Measurements from ENCODE around the gene SPTBN1. TPM values are rescaled to one million over a fixed set of nuclear protein-coding genes. Genes with fewer than 3 reads are reported as not detected.

SPTBN1 gene
- total and polyA plus RNA-seq, 2 of the 4 experiments (the other 2 are of a cell fraction): 49.1 to 241 TPM

GRCh38 chr2:54531558-54531957 is 75.4 kb downstream of the SPTBN1 start:
- H3K4me1 ChIP-seq (ENCODE audit: control insufficient read depth, insufficient read depth, low read length): peaks cover 4% of the 10 kb centered on the region
- no peak overlapping the region for H3K4me3 ChIP-seq (ENCODE audit: insufficient read depth, low read depth, low read length)
- 0 out of 2 replicates have a peak overlapping the region, but pooled peaks have one; percentile 4 for H2AK5ac ChIP-seq (ENCODE audit: low read depth, low read length)
- no peak overlapping the region for H3K9ac ChIP-seq (ENCODE audit: low read depth, low read length)
- ChIA-PET POLR2A (ENCODE audit: unreplicated experiment) (no interaction called here), CTCF (no interaction called here)
- no peak overlapping the region for H3K56ac ChIP-seq (ENCODE audit: extremely low read depth, insufficient read depth, low read length)
- H4K20me1 ChIP-seq (ENCODE audit: insufficient read depth, low read length): 0 out of 2 replicates have a peak, but pooled peaks cover 6% of the 10 kb centered on the region
- peak overlapping the region; percentile 22; the same call in 1 of the 2 replicates for H3K4ac ChIP-seq (ENCODE audit: low read depth, low read length)
- ATAC-seq (ENCODE audit: low read depth) (no peak; the same call in 1 of the 2 replicates), DNase-seq (peak; percentile 86)
- no peak overlapping the region; the same call in none of the 2 replicates for H2BK120ac ChIP-seq (ENCODE audit: low read depth, low read length)
- H3K14ac ChIP-seq (replicated peaks; ENCODE audit: low read depth, low read length): no peak overlapping the region
- H4K5ac ChIP-seq (ENCODE audit: low read depth, low read length): no peak overlapping the region
- intact Hi-C loops (cut with micrococcal nuclease) (no loop called here), in situ Hi-C loops (cut with MboI; ENCODE audit: low sequenced_read_pairs) (no loop called here), dilution Hi-C loops (cut with HindIII; ENCODE audit: low sequenced_read_pairs, unreplicated experiment) (no loop called here)
- H2BK15ac ChIP-seq (ENCODE audit: low read depth, low read length): no peak overlapping the region
- no peak overlapping the region for H2AK9ac ChIP-seq (replicated peaks; ENCODE audit: low read depth, low read length, poor library complexity)
- TF ChIP-seq CEBPB (IDR thresholded peaks at IDR 0.05; ENCODE audit: low read depth, low read length) (no peak), FOS (IDR thresholded peaks at IDR 0.05; ENCODE audit: low read depth, low read length) (peak; percentile 39; the same call in 1 of the 2 replicates)
- 71% methylated on average over 1 of the region's 5 CpGs; no CpG with 5 or more reads in 1 of the 2 experiments for WGBS, 2 experiments (ENCODE audit: extremely low coverage in 2 of 2, insufficient read length in 1 of 2)
- no peak overlapping the region for H2AFZ ChIP-seq (replicated peaks; ENCODE audit: low read length, poor library complexity)
- BruUV-seq (replicated peaks): no TSS peak
- H3K18ac ChIP-seq (ENCODE audit: low read depth, low read length): no peak overlapping the region
- H4K91ac ChIP-seq (ENCODE audit: insufficient read depth, low read depth, low read length): peak overlapping the region; percentile 38; the same call in 1 of the 2 replicates
- H3K79me1 ChIP-seq (ENCODE audit: low read depth in 1 of 2, low read length in 2 of 2): peaks cover 42 to 79% of the 10 kb centered on the region in 2 experiments
- H3K36me3 ChIP-seq (ENCODE audit: control insufficient read depth, insufficient read depth, low read length): peaks cover 20% of the 10 kb centered on the region
- no peak overlapping the region for H2BK5ac ChIP-seq (ENCODE audit: low read depth, low read length, poor library complexity, severe bottlenecking)
- no peak overlapping the region for H3K27ac ChIP-seq (ENCODE audit: insufficient read depth, low read length)
- no peaks in the 10 kb centered on the region for H3K27me3 ChIP-seq (ENCODE audit: control insufficient read depth, insufficient read depth, low read length)
- H3K23ac ChIP-seq (ENCODE audit: low read depth, low read length): no peak overlapping the region
- H3K4me2 ChIP-seq (ENCODE audit: low read depth, low read length): no peak overlapping the region
- no peaks in the 10 kb centered on the region for H3K9me3 ChIP-seq (ENCODE audit: control insufficient read depth, insufficient read depth, low read length)
- H2BK20ac ChIP-seq (ENCODE audit: low read depth, low read length): no peak overlapping the region
- peak overlapping the region in 1 of 2 experiments; percentile 13; a peak in 1 of 4 replicates for H4K8ac ChIP-seq (ENCODE audit: low read depth in 2 of 2, low read length in 2 of 2)
- peaks cover 12% of the 10 kb centered on the region for H3K9me1 ChIP-seq (ENCODE audit: insufficient read depth, low read length)

Measured in IMR-90 (cell line).